ENCODE measurements around the gene TBC1D1. TPM values are rescaled to one million over a fixed set of nuclear protein-coding genes. Genes with fewer than 3 reads are reported as not detected.

TBC1D1 gene
- total and polyA plus RNA-seq, 2 donors (not counting 1 experiment from before 2014, with no cell fraction given) = 39.7 to 90.0 TPM

DNA sequence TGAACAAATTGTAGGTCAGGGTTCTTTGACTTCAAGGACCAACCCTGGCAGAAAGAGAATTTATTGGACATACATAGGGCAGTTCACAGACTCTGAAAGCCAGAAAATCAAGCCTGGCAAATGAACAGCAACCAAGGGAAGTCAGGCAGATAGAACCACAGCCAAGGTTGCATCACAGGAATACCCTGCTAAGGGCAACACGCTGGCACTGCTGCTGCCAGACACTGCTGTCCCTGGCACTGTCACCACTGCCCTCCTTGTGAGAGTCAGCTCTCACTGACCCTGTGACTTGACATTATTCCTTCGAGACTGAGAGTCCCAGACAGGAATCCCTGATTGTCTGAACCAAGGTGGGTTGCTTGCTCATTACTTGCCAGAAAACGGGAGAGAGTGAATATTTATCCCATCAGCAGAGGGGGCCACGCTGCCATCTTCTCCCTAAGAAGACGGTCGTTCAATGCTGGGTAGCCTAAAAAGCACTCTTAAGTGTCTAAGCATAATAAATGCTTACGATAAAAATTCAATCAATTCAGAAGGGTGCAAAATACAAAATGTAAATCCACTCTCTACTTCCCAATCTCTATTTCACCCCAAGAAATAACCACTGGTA, 46.1 kb downstream of the TBC1D1 start:
- H3K4me1 ChIP-seq (ENCODE audit: control insufficient read depth, extremely low read depth, insufficient read depth, low read length) = no peaks in the 10 kb centered on the region
- no peaks in the 10 kb centered on the region for H3K79me2 ChIP-seq (ENCODE audit: control insufficient read depth, insufficient read depth, low read length)
- H4K20me1 ChIP-seq (ENCODE audit: control insufficient read depth, extremely low read depth, insufficient read depth, low read length) = no peaks in the 10 kb centered on the region
- TF ChIP-seq, protein P1, sequence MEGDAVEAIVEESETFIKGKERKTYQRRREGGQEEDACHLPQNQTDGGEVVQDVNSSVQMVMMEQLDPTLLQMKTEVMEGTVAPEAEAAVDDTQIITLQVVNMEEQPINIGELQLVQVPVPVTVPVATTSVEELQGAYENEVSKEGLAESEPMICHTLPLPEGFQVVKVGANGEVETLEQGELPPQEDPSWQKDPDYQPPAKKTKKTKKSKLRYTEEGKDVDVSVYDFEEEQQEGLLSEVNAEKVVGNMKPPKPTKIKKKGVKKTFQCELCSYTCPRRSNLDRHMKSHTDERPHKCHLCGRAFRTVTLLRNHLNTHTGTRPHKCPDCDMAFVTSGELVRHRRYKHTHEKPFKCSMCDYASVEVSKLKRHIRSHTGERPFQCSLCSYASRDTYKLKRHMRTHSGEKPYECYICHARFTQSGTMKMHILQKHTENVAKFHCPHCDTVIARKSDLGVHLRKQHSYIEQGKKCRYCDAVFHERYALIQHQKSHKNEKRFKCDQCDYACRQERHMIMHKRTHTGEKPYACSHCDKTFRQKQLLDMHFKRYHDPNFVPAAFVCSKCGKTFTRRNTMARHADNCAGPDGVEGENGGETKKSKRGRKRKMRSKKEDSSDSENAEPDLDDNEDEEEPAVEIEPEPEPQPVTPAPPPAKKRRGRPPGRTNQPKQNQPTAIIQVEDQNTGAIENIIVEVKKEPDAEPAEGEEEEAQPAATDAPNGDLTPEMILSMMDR (conservative IDR thresholded peaks at IDR 0.05 in 1 of 2, IDR thresholded peaks at IDR 0.05 in 1 of 2; ENCODE audit: low read depth in 1 of 2, low read length in 2 of 2) = no peak
- no peak for TF ChIP-seq EZH2 (IDR thresholded peaks at IDR 0.05; ENCODE audit: low read length, missing control alignments)
- H3K27ac ChIP-seq (ENCODE audit: insufficient read depth, low read length) = no peak overlapping the region
- no peak overlapping the region for H3K4me2 ChIP-seq (ENCODE audit: extremely low read depth, insufficient read depth, low read length)
- no peaks in the 10 kb centered on the region for H3K36me3 ChIP-seq (ENCODE audit: control insufficient read depth, insufficient read depth, low read length)
- no peaks in the 10 kb centered on the region for H3K27me3 ChIP-seq (ENCODE audit: control insufficient read depth, insufficient read depth, low read length)
- no peak for DNase-seq (ENCODE audit: low read depth in 2 of 2)
- no peak overlapping the region for H3K4me3 ChIP-seq (replicated peaks in 1 of 4; ENCODE audit: control extremely low read depth in 1 of 4, insufficient read depth in 1 of 4, low read depth in 3 of 4, low read length in 4 of 4)
- no peak overlapping the region for H2AFZ ChIP-seq (ENCODE audit: low read length)
- H3K9me3 ChIP-seq (ENCODE audit: control insufficient read depth, insufficient read depth, low read depth, low read length) = no peaks in the 10 kb centered on the region
- H3K9ac ChIP-seq (ENCODE audit: insufficient read depth, low read length) = no peak overlapping the region

DNA sequence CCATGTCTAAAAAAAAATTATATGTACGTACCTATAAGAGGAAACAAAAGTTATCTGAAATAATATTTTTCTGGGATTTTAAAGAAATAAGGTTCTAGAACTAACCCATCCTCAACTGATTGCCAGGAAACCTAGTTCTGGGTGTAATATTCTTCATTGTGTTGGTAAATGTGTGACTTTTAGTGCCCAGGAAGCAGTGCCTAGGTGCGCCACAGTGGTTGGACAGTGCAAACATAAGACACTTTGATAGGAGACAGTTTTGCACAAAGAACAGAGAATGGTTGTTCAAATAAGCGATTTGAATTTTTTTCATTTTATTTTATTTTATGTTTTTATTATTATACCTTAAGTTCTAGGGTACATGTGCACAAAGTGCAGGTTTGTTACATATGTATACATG, 47.3 kb downstream of the TBC1D1 start:
- H2AFZ ChIP-seq (ENCODE audit: low read length) = no peak overlapping the region
- H3K27me3 ChIP-seq (ENCODE audit: control insufficient read depth, insufficient read depth, low read length) = no peaks in the 10 kb centered on the region
- TF ChIP-seq, protein P1 (conservative IDR thresholded peaks at IDR 0.05 in 1 of 2, IDR thresholded peaks at IDR 0.05 in 1 of 2; ENCODE audit: low read depth in 1 of 2, low read length in 2 of 2) = no peak
- no peak for TF ChIP-seq EZH2 (IDR thresholded peaks at IDR 0.05; ENCODE audit: low read length, missing control alignments)
- H3K4me3 ChIP-seq (replicated peaks in 1 of 4; ENCODE audit: control extremely low read depth in 1 of 4, insufficient read depth in 1 of 4, low read depth in 3 of 4, low read length in 4 of 4) = no peak overlapping the region
- H3K4me1 ChIP-seq (ENCODE audit: control insufficient read depth, extremely low read depth, insufficient read depth, low read length) = no peaks in the 10 kb centered on the region
- DNase-seq (ENCODE audit: low read depth in 2 of 2) = no peak
- H4K20me1 ChIP-seq (ENCODE audit: control insufficient read depth, extremely low read depth, insufficient read depth, low read length) = no peaks in the 10 kb centered on the region
- H3K9ac ChIP-seq (ENCODE audit: insufficient read depth, low read length) = no peak overlapping the region
- no peak overlapping the region for H3K4me2 ChIP-seq (ENCODE audit: extremely low read depth, insufficient read depth, low read length)
- H3K27ac ChIP-seq (ENCODE audit: insufficient read depth, low read length) = no peak overlapping the region
- no peaks in the 10 kb centered on the region for H3K36me3 ChIP-seq (ENCODE audit: control insufficient read depth, insufficient read depth, low read length)
- H3K9me3 ChIP-seq (ENCODE audit: control insufficient read depth, insufficient read depth, low read depth, low read length) = no peaks in the 10 kb centered on the region
- no peaks in the 10 kb centered on the region for H3K79me2 ChIP-seq (ENCODE audit: control insufficient read depth, insufficient read depth, low read length)

DNA sequence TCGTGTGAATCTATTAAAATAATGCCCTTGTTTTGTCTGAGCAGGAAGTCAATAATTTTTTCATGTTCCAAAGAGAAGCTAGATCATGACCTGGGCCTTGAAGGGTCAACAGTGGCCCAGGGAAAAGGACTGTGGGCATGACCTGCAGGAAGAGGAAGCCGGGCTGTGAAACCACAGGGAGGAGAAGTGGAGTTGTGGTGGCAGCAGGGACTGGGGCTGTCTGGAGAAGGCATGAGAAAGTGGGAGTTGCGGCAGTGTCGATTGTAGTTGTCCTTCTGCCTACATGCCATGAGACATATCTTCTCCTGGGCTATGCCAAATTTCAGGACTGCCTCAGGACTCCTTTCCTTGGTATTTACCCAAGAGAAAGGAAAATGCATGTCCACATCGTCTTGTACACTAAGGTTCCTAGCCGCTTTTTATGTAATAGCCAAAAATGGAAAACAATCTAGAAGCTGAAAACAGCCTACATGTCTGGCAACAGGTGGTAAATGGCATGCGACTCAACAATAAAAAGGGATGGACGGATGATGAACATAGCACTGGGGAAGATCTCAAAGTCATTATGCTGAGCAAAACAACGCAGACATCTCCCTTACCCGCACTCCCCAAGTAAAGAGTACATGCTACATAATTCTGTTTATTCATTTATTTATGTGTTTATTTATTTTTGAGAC, 55.8 kb downstream of the TBC1D1 start:
- Histone ChIP-seq H3K79me2 (ENCODE audit: control insufficient read depth, insufficient read depth, low read length) (no peaks in the 10 kb centered on the region), H3K4me3 (replicated peaks in 1 of 4; ENCODE audit: control extremely low read depth in 1 of 4, insufficient read depth in 1 of 4, low read depth in 3 of 4, low read length in 4 of 4) (no peak overlapping the region), H3K9me3 (ENCODE audit: control insufficient read depth, insufficient read depth, low read depth, low read length) (no peaks in the 10 kb centered on the region), H3K27ac (ENCODE audit: insufficient read depth, low read length) (no peak overlapping the region), H3K4me2 (ENCODE audit: extremely low read depth, insufficient read depth, low read length) (no peak overlapping the region), H3K4me1 (ENCODE audit: control insufficient read depth, extremely low read depth, insufficient read depth, low read length) (no peaks in the 10 kb centered on the region), H3K9ac (ENCODE audit: insufficient read depth, low read length) (no peak overlapping the region), H2AFZ (ENCODE audit: low read length) (no peak overlapping the region), H4K20me1 (ENCODE audit: control insufficient read depth, extremely low read depth, insufficient read depth, low read length) (no peaks in the 10 kb centered on the region), H3K36me3 (ENCODE audit: control insufficient read depth, insufficient read depth, low read length) (no peaks in the 10 kb centered on the region), H3K27me3 (ENCODE audit: control insufficient read depth, insufficient read depth, low read length) (no peaks in the 10 kb centered on the region)
- no peak for DNase-seq (ENCODE audit: low read depth in 2 of 2)
- TF ChIP-seq, protein P1 (conservative IDR thresholded peaks at IDR 0.05 in 1 of 2, IDR thresholded peaks at IDR 0.05 in 1 of 2; ENCODE audit: low read depth in 1 of 2, low read length in 2 of 2) = no peak
- no peak for TF ChIP-seq EZH2 (IDR thresholded peaks at IDR 0.05; ENCODE audit: low read length, missing control alignments)
